PFSK-1 (cell line): ENCODE measurements around the gene TTC3.

Source experiments
- POLR2AphosphoS5 ChIP-seq: IDR thresholded peaks from 2 replicates; pipeline ENCODE4 v1.6.1; 2012; ENCODE audit warnings: low read depth, mild to moderate bottlenecking, control low read depth, low read length, moderate library complexity
- REST ChIP-seq, 2 experiments: IDR thresholded peaks; 2 replicates each; pipeline versions ENCODE4 v1.6.1 to v1.8.0; 2011 to 2012; ENCODE audit warnings: low read depth in 2 of 2, low read length in 2 of 2, control low read depth in 1 of 2, inconsistent platforms in 1 of 2, mild to moderate bottlenecking in 1 of 2, moderate library complexity in 1 of 2; ENCODE audit not compliant: insufficient read depth in 1 of 2
- TAF1 ChIP-seq: IDR thresholded peaks from 2 replicates; pipeline ENCODE4 v1.6.1; 2012; ENCODE audit warnings: low read length, control low read depth, borderline replicate concordance; ENCODE audit not compliant: insufficient read depth

GRCh38 chr21:37155186-37155585, 82.1 kb downstream of the TTC3 start:
- TF ChIP-seq TAF1 (no peak), POLR2AphosphoS5 (no peak), REST (IDR thresholded peaks at IDR 0.05; ENCODE audit: insufficient read depth in 1 of 2, low read depth in 2 of 2, low read length in 2 of 2) (no peak)
